GM21447 (cell line): Measurements from ENCODE around the gene INPP5J.
"Not testable (repeated sequence)": the region's sequence is repeated elsewhere in the genome, so short reads cannot be mapped to it uniquely, and the experiment has no call there.

Source experiments
- ATAC-seq: cut with Tn5 transposase; IDR thresholded peaks from one replicate; pipeline ENCODE4 v1.9.1; 2021; ENCODE audit not compliant: unreplicated experiment

Gene INPP5J

GRCh38 chr22:31143038-31143437 lies 20.3 kb downstream of the INPP5J start:
- ATAC-seq = no peak

- no peak for ATAC-seq
Measured at GRCh38 chr22:31143537-31143936, 20.8 kb downstream of the INPP5J start.

- ATAC-seq = no peak
Measured at GRCh38 chr22:31144223-31144622, 21.5 kb downstream of the INPP5J start.

- no peak for ATAC-seq
Measured at GRCh38 chr22:31148488-31148887, 25.7 kb downstream of the INPP5J start.

GRCh38 chr22:31148953-31149627 lies 26.3 kb downstream of the INPP5J start:
- no peak for ATAC-seq

GRCh38 chr22:31150615-31151014 lies 27.8 kb downstream of the INPP5J start:
- ATAC-seq = no peak

- ATAC-seq = no peak
Measured at GRCh38 chr22:31151872-31152271, 29.1 kb downstream of the INPP5J start.

- no peak for ATAC-seq
Measured at GRCh38 chr22:31153357-31153756, 30.6 kb downstream of the INPP5J start.

- no peak for ATAC-seq
Measured at GRCh38 chr22:31154975-31155374, 32.2 kb downstream of the INPP5J start.

- ATAC-seq = no peak
Measured at GRCh38 chr22:31155422-31155821, 32.7 kb downstream of the INPP5J start.

GRCh38 chr22:31160328-31160978 lies 37.7 kb downstream of the INPP5J start:
- peak; percentile 40 for ATAC-seq

GRCh38 chr22:31161386-31161785 lies 38.6 kb downstream of the INPP5J start:
- ATAC-seq = no peak

- ATAC-seq = no peak
Measured at GRCh38 chr22:31162015-31162765, 39.4 kb downstream of the INPP5J start.

- ATAC-seq = no peak
Measured at GRCh38 chr22:31170971-31171370, 48.2 kb downstream of the INPP5J start.

- ATAC-seq = not testable (repeated sequence)
Measured at GRCh38 chr22:31171734-31172133, 49.0 kb downstream of the INPP5J start.

GRCh38 chr22:31173386-31174145 lies 50.8 kb downstream of the INPP5J start:
- ATAC-seq = no peak

GRCh38 chr22:31176923-31177322 lies 54.2 kb downstream of the INPP5J start:
- no peak for ATAC-seq

- ATAC-seq = no peak
Measured at GRCh38 chr22:31177420-31178162, 54.8 kb downstream of the INPP5J start.

GRCh38 chr22:31178859-31179258 lies 56.1 kb downstream of the INPP5J start:
- no peak for ATAC-seq

- ATAC-seq = no peak
Measured at GRCh38 chr22:31179345-31179744, 56.6 kb downstream of the INPP5J start.

GRCh38 chr22:31184015-31184414 lies 61.2 kb downstream of the INPP5J start:
- no peak for ATAC-seq
